T-helper 2 cell treated with Interferon-gamma antibody and Interleukin-4, amounts not matched to agents 100 ng/mL and 5 ng/mL, for 36 hours (primary cell): Measurements from ENCODE around the gene APOBR. TPM values are rescaled to one million over a fixed set of nuclear protein-coding genes. Genes with fewer than 3 reads are reported as not detected.
"Not testable (repeated sequence)": the region's sequence is repeated elsewhere in the genome, so short reads cannot be mapped to it uniquely, and the experiment has no call there.

Experiments
- intact Hi-C: fragments of 100-400 bp; cut with micrococcal nuclease; formaldehyde crosslinking; loops from one replicate; pipeline ENCODE4 v1.15.1; 2023
- total RNA-seq: library from RNA; stranded (reverse); gene quantifications from 2 replicates; pipeline ENCODE4 v1.2.3, GENCODE V29; 2022

The APOBR gene
- total RNA-seq, 1 donor from 2014 or later: 24.0 TPM

DNA sequence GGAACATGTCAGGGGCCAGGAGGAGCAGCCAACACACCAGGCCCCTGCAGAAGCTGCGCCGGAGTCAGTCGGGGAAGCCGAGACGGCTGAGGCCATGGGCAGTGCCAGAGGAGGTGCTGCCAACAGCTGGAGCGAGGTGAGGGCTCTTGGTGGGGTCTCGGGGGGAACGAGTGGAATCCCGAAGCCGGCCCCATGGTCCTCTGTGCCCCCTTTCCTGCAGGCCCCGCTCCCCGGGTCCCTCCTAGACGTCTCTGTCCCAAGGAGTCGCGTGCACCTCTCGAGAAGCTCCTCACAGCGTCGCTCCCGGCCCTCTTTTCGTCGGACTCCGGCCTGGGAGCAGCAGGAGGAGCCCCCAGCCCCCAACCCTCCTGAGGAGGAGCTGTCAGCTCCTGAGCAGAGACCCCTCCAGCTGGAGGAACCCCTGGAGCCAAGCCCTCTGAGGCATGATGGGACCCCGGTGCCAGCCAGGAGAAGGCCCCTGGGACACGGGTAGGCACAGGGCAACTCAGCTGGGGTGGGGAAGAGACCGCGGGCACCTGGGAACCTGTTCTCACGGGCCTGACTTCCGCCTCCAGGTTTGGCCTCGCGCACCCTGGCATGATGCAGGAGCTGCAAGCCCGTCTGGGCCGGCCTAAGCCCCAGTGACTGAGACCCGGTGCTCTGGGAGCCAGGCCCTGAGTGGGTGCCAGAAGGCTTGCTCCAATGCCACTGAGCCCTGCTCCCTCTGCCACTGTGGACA lies 3.6 kb downstream of the APOBR start:
- intact Hi-C loops: no loop called here

GRCh38 chr16:28498666-28499381 lies 4.4 kb downstream of the APOBR start:
- intact Hi-C loops: no loop called here

- intact Hi-C loops: no loop called here
These were observed 5.4 kb downstream of the APOBR start for GRCh38 chr16:28499854-28500253.

DNA sequence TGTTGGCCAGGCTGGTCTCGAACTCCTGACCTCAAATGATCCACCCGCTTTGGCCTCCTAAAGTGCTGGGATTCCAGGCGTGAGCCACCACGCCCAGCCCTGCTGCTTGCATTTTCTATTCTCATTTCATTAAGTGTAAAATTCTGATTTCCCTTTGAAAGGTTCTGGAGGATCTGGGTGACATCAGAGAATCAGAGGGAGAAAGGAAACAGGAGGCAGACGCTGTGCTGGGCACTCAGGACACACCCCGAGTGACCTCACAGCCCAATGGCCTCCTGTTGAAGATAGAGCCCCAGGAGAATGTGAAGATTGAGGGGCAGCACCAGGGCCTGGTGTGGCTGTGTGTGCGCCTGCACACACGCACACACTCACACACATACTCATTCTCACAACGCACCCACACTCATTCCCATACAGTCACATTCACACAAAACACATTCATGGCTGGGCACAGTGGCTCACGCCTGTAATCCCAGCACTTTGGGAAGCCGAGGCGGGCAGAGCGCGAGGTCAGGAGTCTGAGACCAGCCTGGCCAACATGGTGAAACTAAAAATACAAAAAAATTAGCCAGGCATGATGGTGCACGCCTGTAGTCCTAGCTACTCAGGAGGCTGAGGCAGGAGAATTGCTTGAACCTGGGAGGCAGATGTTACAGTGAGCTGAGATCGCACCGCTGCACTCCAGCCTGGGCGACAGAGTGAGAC lies 6.2 kb downstream of the APOBR start:
- intact Hi-C loops: not testable (repeated sequence)

DNA sequence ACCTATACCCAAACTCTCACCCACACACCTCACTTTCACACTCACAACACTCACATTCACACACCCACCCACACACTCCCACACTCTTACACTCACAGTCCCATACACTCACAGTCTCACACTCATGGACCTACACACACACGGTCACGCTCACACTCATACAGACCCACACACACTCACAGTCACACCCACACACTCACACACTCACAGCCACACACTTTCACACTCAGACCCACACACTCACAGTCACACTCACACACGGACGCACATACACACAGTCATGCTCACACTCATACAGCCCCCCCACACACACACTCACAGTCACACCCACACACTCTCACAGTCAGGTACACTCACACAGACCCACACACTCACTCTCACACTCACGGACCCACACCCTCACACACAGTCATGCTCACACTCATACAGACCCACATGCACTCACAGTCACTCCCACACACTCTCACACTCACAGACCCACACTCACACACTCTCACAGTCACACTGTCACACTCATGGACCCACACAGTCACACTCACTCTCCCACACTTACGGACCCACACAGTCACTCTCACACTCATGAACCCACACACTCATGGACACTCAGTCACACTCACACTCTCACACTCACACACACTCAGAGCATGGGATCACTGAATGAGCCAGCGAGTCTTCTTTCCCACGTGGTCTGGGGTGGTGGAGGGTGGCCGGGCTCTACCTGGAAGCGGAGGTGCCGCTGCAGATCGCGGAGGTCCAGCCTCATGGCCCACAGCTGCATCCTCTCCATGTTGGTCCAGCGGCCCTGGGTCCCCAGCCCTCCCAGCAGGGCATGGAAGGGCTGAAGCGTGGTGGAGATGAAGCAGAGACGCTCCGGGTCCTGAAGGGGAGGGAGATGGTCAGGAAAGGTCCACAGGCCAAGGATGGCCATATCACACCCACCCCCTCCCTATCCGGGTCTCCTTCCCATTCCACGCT lies 7.1 kb downstream of the APOBR start:
- intact Hi-C loops: no loop called here

DNA sequence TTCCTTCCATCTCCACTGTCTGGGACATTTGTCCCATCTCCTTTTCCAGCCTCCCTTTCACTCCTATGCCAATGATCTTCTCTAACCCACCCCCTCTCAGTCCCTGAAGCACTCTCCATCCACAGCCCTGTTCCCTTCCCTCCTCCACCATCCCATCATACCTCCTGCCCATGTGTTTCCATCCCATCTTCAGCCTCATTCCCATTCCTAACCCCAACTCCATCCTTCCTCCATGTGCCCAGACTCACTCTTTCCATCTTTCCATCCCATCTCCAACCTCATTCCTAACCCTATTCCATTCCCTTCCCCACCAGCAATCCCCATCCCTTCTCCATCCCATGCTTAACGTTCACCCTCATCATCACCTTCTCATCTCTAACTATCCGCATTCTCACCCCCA lies 7.8 kb downstream of the APOBR start:
- intact Hi-C loops: no loop called here

GRCh38 chr16:28503470-28504259 lies 9.2 kb downstream of the APOBR start:
- intact Hi-C loops: no loop called here

DNA sequence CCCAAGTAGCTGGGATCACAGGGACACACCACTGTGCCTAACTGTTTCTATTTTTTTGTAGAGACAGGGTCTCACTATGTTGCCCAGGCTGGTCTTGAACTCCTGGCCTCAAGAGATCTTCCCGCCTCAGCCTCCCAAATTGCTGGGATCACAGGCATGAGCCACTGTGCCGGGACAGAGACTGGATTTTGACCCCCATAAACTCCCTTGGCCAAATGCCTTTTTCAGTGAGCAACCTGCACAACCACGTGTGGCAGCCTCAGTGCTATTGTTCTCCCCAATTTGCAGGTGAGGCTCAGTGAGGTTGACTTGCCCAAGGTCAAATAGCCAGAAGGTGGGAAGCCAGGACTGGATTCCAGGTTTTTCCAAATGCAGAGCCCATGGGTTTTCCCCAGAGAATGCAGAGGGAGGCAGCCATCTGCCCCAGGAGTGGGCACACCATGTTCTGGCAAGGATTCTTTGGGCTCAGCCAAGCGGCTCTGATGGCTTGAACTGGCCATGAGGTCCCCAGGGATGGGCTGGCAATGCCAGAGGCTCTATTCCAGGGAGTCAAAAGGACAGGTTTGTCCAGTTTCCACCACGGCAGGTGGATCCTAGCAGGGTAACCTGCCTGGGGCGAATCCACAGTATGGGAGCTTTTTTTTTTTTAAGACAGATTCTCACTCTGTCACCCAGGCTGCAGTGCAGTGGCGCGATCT lies 10.4 kb downstream of the APOBR start:
- intact Hi-C loops: no loop called here

- intact Hi-C loops: no loop called here
These were observed 11.2 kb downstream of the APOBR start for GRCh38 chr16:28505489-28506137.

- intact Hi-C loops: no loop called here
These were observed 16.6 kb downstream of the APOBR start for GRCh38 chr16:28511031-28511430.

DNA sequence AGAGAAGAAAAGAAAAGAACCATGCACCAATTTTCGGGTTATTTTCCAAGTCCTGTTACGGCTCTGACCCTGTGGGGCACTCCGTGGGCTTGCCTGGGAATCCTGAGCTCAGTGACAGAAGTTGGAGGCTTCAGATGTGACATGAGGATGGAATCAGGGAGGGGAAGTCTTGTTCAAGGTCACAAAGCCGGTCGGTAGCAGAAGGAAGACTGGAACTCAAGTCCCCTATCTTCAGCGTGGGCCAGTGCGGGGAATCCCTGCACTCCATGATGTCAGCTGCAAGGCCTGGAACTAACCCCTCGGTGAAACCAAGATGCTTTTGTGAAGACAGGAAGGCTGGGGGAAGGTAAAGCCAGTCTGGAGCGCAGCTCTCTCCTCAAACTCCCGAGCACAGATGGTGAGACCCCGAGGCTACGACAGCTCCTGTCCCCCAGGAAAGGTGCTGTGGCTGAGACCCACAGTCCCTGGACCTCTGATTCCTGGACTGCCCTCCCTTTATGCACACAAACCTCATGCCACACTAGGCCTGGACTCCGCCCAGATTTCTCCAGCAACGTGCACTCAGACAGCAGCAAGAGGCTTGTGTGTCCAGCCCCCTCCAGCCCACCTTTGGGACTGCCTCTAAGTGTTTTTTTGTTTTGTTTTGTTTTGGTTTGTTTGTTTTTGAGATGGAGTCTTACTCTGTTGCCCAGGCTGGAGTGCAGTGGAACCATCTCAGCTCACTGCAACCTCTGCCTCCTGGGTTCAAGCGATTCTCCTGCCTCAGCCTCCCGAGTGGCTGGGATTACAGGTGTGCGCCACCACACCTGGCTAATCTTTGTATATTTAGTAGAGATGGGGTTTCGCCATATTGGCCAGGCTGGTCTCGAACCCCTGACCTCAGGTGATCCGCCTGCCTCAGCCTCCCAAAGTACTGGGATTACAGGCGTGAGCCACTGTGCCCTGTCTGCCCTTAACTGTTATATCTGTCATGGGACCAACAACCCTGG lies 17.7 kb downstream of the APOBR start:
- intact Hi-C loops: no loop called here

- intact Hi-C loops: no loop called here
These were observed 19.2 kb downstream of the APOBR start for GRCh38 chr16:28513484-28514181.

DNA sequence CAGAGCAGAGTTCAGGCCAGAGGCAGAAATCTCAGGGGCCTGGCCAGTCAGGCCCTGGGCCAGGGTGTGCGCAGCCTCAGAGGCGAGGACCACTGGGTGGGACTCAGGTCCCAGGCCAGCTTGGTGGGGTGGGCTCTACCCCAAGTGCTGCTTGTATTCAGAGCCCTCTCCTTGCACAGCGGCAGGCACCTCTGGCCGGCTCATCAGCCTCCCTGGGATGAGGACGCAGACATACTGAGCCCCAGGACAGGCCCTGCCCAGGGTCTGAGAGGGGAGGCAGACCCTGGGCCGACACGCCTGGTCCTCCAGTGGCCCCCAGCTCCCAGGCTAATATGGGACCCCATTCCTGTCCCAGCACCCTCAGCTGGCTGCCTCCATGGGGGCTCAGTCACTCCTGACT lies 19.8 kb downstream of the APOBR start:
- intact Hi-C loops: no loop called here

GRCh38 chr16:28520672-28521071 lies 26.2 kb downstream of the APOBR start:
- intact Hi-C loops: no loop called here

GRCh38 chr16:28521436-28521835 lies 27.0 kb downstream of the APOBR start:
- intact Hi-C loops: no loop called here

- intact Hi-C loops: no loop called here
These were observed 28.3 kb downstream of the APOBR start for GRCh38 chr16:28522792-28523191.

GRCh38 chr16:28524681-28525171 lies 30.3 kb downstream of the APOBR start:
- intact Hi-C loops: no loop called here
